Measurements from ENCODE around the gene MUC2. TPM values are rescaled to one million over a fixed set of nuclear protein-coding genes. Genes with fewer than 3 reads are reported as not detected.

The MUC2 gene
- total RNA-seq, 6 experiments from 2014 or later: 0.04 TPM; not detected in 5

DNA sequence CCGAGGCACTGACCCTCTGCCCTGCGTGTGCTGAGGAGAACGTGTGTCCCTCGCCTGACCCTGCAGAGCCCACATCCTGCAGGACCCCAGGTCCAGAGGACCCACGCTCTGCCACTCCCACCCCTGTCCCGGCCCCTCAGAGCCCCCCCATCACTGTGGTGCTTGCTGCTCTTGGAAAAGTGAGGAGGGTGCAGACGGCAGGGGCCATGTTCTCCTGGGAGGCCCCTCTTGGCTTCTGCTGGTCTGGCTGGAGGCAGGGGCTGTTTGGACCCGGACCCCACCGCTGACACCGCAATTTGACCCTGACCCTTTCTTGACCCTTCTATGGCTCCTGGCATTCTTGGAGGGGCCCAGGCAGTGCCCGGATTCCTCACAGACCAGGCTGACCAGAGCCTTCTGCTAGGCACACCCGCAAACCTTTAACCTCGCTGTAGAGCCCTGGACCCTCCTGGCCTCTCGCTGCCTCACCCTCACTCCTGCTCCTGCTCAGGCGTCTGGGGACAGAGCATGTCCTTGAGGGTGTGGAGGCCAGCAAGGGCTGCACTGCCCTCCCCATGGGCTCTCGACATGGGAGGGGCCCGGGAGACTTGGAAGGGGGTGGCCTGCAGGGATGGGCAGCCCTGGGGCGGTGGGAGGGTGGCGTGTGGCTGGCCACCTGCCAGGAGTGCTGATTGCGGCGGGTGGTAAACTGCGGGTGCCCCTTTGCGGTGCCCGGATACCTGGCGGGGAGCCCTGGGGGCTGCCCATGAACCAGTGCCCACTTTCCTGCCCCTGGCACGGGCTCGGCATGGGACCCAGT is 46.1 kb downstream of the MUC2 start:
- Histone ChIP-seq H3K4me3 (no peak overlapping the region), H3K4me1 (no peaks in the 10 kb centered on the region), H3K9me3 (no peaks in the 10 kb centered on the region), H3K27me3 (no peaks in the 10 kb centered on the region), H3K36me3 (no peaks in the 10 kb centered on the region), H3K27ac (no peak overlapping the region)
- WGBS (ENCODE audit: insufficient coverage, low coverage, low lambda C conversion rate, missing lambda C conversion rate): 67% methylated on average over 1 of the region's 27 CpGs
- no peak for TF ChIP-seq CTCF (IDR thresholded peaks at IDR 0.05)
- TF ChIP-seq POLR2A (IDR thresholded peaks at IDR 0.05): no peak
- DNase-seq: peak in 1 of 3 donors; percentile 42
- intact Hi-C loops (cut with DNase I): no loop called here
- no peak for ATAC-seq

DNA sequence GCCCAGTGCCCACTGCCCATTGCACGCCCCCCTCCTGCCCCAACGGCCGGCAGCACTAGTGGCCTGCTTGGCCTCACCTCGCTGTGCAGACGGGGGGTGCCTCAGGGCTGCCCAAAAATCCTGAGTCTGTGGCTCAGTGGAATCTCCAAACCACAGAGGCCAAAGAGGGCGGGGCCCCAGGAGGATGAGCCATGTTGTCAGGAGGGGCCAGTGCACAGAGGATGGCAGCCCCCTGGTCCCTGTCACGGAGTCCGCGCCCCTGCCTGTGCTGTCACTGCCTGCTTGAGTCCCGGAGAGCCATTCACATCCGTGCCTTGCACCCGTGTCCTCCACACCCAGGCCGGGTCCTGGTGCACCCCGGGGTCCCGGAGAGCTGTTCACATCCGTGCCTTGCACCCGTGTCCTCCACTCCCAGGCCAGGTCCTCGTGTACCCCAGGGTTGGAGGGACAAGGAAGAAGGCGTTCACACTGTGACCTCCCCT is 46.7 kb downstream of the MUC2 start:
- WGBS (ENCODE audit: insufficient coverage, low coverage, low lambda C conversion rate, missing lambda C conversion rate): no CpG with 5 or more reads among the region's 19 CpGs
- DNase-seq: no peak

DNA sequence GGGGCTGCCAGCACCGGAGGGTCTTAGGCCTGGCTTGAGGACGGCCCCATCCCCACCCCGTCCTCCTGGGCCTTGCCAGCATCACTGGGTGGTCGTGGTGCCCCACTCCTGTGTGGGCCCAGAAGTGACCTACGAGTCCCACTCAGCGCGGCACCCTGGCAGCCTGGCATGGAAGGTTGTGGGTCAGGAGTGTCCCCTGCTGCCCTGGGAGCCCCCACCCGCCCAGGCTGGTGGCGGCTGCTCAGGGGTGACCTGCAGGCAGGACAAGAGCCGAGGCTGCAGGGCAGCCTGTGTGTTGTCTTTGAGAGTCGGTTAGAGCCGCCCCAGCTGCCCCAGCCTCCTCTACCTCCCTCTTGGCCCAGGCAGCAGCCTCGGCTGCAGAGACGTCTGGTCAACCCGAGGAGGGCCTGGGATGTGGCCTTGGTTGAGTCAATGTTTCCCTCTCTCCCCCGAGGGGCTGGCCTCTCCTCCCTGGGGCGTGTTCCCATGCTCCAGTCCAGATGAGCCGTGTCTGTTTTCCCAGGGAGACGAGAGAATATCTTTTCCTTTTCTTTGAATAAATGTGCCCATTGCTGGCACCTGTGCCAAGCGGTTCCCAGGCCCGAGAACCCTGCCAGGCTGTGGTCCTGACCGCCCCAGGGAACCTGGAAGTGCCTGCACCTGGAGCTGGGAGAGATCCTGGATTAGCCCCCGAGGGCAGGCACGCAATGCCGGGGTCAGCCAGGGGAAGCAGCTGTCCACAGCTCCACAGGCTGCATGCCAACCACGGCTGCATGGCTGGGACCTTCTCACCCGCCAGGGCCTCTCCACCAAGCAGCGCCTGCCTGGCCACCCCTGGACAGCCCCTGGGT is 47.4 kb downstream of the MUC2 start:
- intact Hi-C loops (cut with DNase I): no loop called here
- Histone ChIP-seq H3K27me3 (no peaks in the 10 kb centered on the region), H3K4me3 (no peak overlapping the region), H3K4me1 (no peaks in the 10 kb centered on the region), H3K9me3 (no peaks in the 10 kb centered on the region), H3K36me3 (no peaks in the 10 kb centered on the region), H3K27ac (no peak overlapping the region)
- DNase-seq (no peak), ATAC-seq (peak in 1 of 4 donors; percentile 9)
- no peak for TF ChIP-seq CTCF (IDR thresholded peaks at IDR 0.05)
- no peak for TF ChIP-seq POLR2A (IDR thresholded peaks at IDR 0.05)
- WGBS (ENCODE audit: insufficient coverage, low coverage, low lambda C conversion rate, missing lambda C conversion rate): 20% methylated on average over 2 of the region's 28 CpGs

More for the DNA sequence above, 46.7 kb downstream of the MUC2 start:
- peak in 1 of 4 donors; percentile 6 for ATAC-seq
- Histone ChIP-seq H3K4me3 (no peak overlapping the region), H3K27me3 (no peaks in the 10 kb centered on the region), H3K9me3 (no peaks in the 10 kb centered on the region), H3K4me1 (no peaks in the 10 kb centered on the region), H3K36me3 (no peaks in the 10 kb centered on the region), H3K27ac (no peak overlapping the region)
- intact Hi-C loops (cut with DNase I): no loop called here
- TF ChIP-seq CTCF (IDR thresholded peaks at IDR 0.05) (no peak), POLR2A (IDR thresholded peaks at IDR 0.05) (no peak)

DNA sequence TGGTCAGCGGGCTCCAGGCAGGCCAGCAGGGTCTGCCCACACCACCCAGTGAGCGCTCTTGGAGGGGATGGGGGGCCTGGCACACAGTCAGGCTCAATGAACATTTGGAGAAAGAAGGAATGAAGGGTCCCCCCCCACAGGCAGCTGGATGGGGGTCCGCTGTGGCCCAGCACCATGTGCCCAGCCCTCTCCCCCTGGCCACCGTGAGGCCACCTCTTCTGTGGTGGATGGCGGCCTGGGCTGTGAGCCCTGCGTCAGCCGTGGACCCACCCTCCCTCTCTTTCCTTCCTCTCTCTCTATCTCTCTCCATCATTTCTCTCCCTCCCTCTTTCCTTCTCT is 48.0 kb downstream of the MUC2 start:
- Histone ChIP-seq H3K4me3 (no peak overlapping the region), H3K36me3 (no peaks in the 10 kb centered on the region), H3K9me3 (no peaks in the 10 kb centered on the region), H3K27ac (no peak overlapping the region), H3K27me3 (no peaks in the 10 kb centered on the region), H3K4me1 (no peaks in the 10 kb centered on the region)
- TF ChIP-seq POLR2A (IDR thresholded peaks at IDR 0.05) (no peak), CTCF (IDR thresholded peaks at IDR 0.05) (no peak)
- DNase-seq (no peak), ATAC-seq (no peak)
- intact Hi-C loops (cut with DNase I): no loop called here
- WGBS (ENCODE audit: insufficient coverage, low coverage, low lambda C conversion rate, missing lambda C conversion rate): 52% methylated on average over 3 of the region's 7 CpGs
